ENCODE data around the gene ABCB11.
"Not testable (repeated sequence)": the region's sequence is repeated elsewhere in the genome, so short reads cannot be mapped to it uniquely, and the experiment has no call there.

Gene ABCB11

GRCh38 chr2:169031202-169031601, at the start of gene ABCB11:
Gene ABCB11 (minus strand): TSS chr2:169031324. CDS start chr2:169018125, 13,199 bp downstream.
- DNase-seq = no peak
- TF ChIP-seq POLR2A (IDR thresholded peaks at IDR 0.05; ENCODE audit: low read length) (no peak), GATA1 (IDR thresholded peaks at IDR 0.05; ENCODE audit: low read depth, low read length) (no peak)

- peak in 1 of 2 experiments; percentile 8 for DNase-seq
- TF ChIP-seq GATA1 (IDR thresholded peaks at IDR 0.05; ENCODE audit: low read depth, low read length) (no peak), POLR2A (IDR thresholded peaks at IDR 0.05; ENCODE audit: low read length) (no peak)
These were observed 49.3 kb upstream of the ABCB11 start for GRCh38 chr2:169080250-169081069.

- DNase-seq = peak in 1 of 2 experiments; percentile 13
These were observed 46.6 kb upstream of the ABCB11 start for GRCh38 chr2:169077674-169078240.

GRCh38 chr2:169073963-169074751, 43.0 kb upstream of the ABCB11 start:
- DNase-seq = no peak
- TF ChIP-seq GATA1 (IDR thresholded peaks at IDR 0.05; ENCODE audit: low read depth, low read length) (no peak), POLR2A (IDR thresholded peaks at IDR 0.05; ENCODE audit: low read length) (no peak)

More at GRCh38 chr2:169077674-169078240, 46.6 kb upstream of the ABCB11 start:
- TF ChIP-seq GATA1 (IDR thresholded peaks at IDR 0.05; ENCODE audit: low read depth, low read length) = no peak
- no peak for TF ChIP-seq POLR2A (IDR thresholded peaks at IDR 0.05; ENCODE audit: low read length)

GRCh38 chr2:169073211-169073962, 42.3 kb upstream of the ABCB11 start:
- TF ChIP-seq POLR2A (IDR thresholded peaks at IDR 0.05; ENCODE audit: low read length) (no peak), GATA1 (IDR thresholded peaks at IDR 0.05; ENCODE audit: low read depth, low read length) (no peak)
- peak; percentile 29 to 40 for DNase-seq

GRCh38 chr2:169072163-169072925, 41.2 kb upstream of the ABCB11 start:
- TF ChIP-seq GATA1 (IDR thresholded peaks at IDR 0.05; ENCODE audit: low read depth, low read length) = no peak
- peak; percentile 18 for TF ChIP-seq POLR2A (IDR thresholded peaks at IDR 0.05; ENCODE audit: low read length)
- DNase-seq = peak; percentile 59 to 85

- DNase-seq = peak in 1 of 2 experiments; percentile 8
- TF ChIP-seq POLR2A (IDR thresholded peaks at IDR 0.05; ENCODE audit: low read length) (no peak), GATA1 (IDR thresholded peaks at IDR 0.05; ENCODE audit: low read depth, low read length) (no peak)
These were observed 40.3 kb upstream of the ABCB11 start for GRCh38 chr2:169071455-169071854.

GRCh38 chr2:169069833-169070232, 38.7 kb upstream of the ABCB11 start:
- TF ChIP-seq GATA1 (IDR thresholded peaks at IDR 0.05; ENCODE audit: low read depth, low read length) (no peak), POLR2A (IDR thresholded peaks at IDR 0.05; ENCODE audit: low read length) (no peak)
- DNase-seq = no peak

GRCh38 chr2:169069341-169069740, 38.2 kb upstream of the ABCB11 start, which contains the start of gene DHRS9:
Gene DHRS9 (plus strand): TSS chr2:169069563. CDS start chr2:169081582, 12,019 bp downstream.
- DNase-seq = peak in 1 of 2 experiments; percentile 25

GRCh38 chr2:169066897-169067296, 35.8 kb upstream of the ABCB11 start:
- TF ChIP-seq GATA1 (IDR thresholded peaks at IDR 0.05; ENCODE audit: low read depth, low read length) = no peak
- TF ChIP-seq POLR2A (IDR thresholded peaks at IDR 0.05; ENCODE audit: low read length) = no peak
- no peak for DNase-seq

More at GRCh38 chr2:169069341-169069740, 38.2 kb upstream of the ABCB11 start, which contains the start of gene DHRS9:
- TF ChIP-seq GATA1 (IDR thresholded peaks at IDR 0.05; ENCODE audit: low read depth, low read length) (no peak), POLR2A (IDR thresholded peaks at IDR 0.05; ENCODE audit: low read length) (no peak)

- no peak for DNase-seq
- TF ChIP-seq GATA1 (IDR thresholded peaks at IDR 0.05; ENCODE audit: low read depth, low read length) (no peak), POLR2A (IDR thresholded peaks at IDR 0.05; ENCODE audit: low read length) (no peak)
These were observed 34.9 kb upstream of the ABCB11 start for GRCh38 chr2:169065864-169066517.

GRCh38 chr2:169065422-169065821, 34.3 kb upstream of the ABCB11 start:
- DNase-seq = no peak
- TF ChIP-seq GATA1 (IDR thresholded peaks at IDR 0.05; ENCODE audit: low read depth, low read length) (no peak), POLR2A (IDR thresholded peaks at IDR 0.05; ENCODE audit: low read length) (no peak)

GRCh38 chr2:169064199-169064598, 33.1 kb upstream of the ABCB11 start:
- not testable (repeated sequence) for DNase-seq

- not testable (repeated sequence) for DNase-seq
These were observed 23.5 kb upstream of the ABCB11 start for GRCh38 chr2:169054575-169054974.

All from erythroblast (primary cell).